ENCODE measurements around the gene NUDT19. TPM values are rescaled to one million over a fixed set of nuclear protein-coding genes. Genes with fewer than 3 reads are reported as not detected.
"Not testable (repeated sequence)": the region's sequence is repeated elsewhere in the genome, so short reads cannot be mapped to it uniquely, and the experiment has no call there.

NUDT19 gene
- total RNA-seq, 3 donors from 2014 or later (not counting 1 experiment from before 2014, with no cell fraction given) = 6.4 to 9.6 (median 8.2) TPM

- Histone ChIP-seq H3K9me3 (ENCODE audit: control insufficient read depth, insufficient read depth, low read length) (no peaks in the 10 kb centered on the region), H3K4me1 (ENCODE audit: control insufficient read depth, insufficient read depth, low read length) (no peaks in the 10 kb centered on the region), H3K27me3 (ENCODE audit: control insufficient read depth, insufficient read depth, low read length) (no peaks in the 10 kb centered on the region), H3K4me3 (ENCODE audit: low read length) (no peak overlapping the region), H3K36me3 (ENCODE audit: control insufficient read depth, insufficient read depth, low read length) (peaks cover 22% of the 10 kb centered on the region), H3K27ac (ENCODE audit: low read length) (no peak overlapping the region)
- ATAC-seq (no peak), DNase-seq (no peak)
- WGBS (ENCODE audit: insufficient coverage) = 97% methylated on average over 6 of the region's 6 CpGs
- Mint-ChIP-seq H3K4me1 (peaks cover 12 to 14% of the 10 kb centered on the region in 2 donors), H3K27ac (no peak overlapping the region), H3K9me3 (no peaks in the 10 kb centered on the region), H3K27me3 (ENCODE audit: low read depth in 2 of 2) (no peaks in the 10 kb centered on the region), H3K36me3 (no peaks in the 10 kb centered on the region), H3K4me3 (no peak overlapping the region)
- intact Hi-C loops (cut with micrococcal nuclease) = no loop called here
- TF ChIP-seq CTCF (IDR thresholded peaks at IDR 0.05) = no peak
Measured at GRCh38 chr19:32711747-32712146, 20.1 kb downstream of the NUDT19 start.

- WGBS (ENCODE audit: insufficient coverage) = 98% methylated on average over 7 of the region's 7 CpGs
- peaks cover 15% of the 10 kb centered on the region for H3K36me3 ChIP-seq (ENCODE audit: control insufficient read depth, insufficient read depth, low read length)
Measured at GRCh38 chr19:32716203-32716602, 24.6 kb downstream of the NUDT19 start.

GRCh38 chr19:32717496-32717895 lies 25.9 kb downstream of the NUDT19 start:
- no peak for TF ChIP-seq CTCF (IDR thresholded peaks at IDR 0.05)
- no peaks in the 10 kb centered on the region for H3K9me3 Mint-ChIP-seq
- WGBS (ENCODE audit: insufficient coverage) = 98% methylated on average over 5 of the region's 5 CpGs
- Histone ChIP-seq H3K27ac (ENCODE audit: low read length) (no peak overlapping the region), H3K4me1 (ENCODE audit: control insufficient read depth, insufficient read depth, low read length) (no peaks in the 10 kb centered on the region), H3K27me3 (ENCODE audit: control insufficient read depth, insufficient read depth, low read length) (no peaks in the 10 kb centered on the region), H3K9me3 (ENCODE audit: control insufficient read depth, insufficient read depth, low read length) (no peaks in the 10 kb centered on the region), H3K36me3 (ENCODE audit: control insufficient read depth, insufficient read depth, low read length) (peaks cover 9% of the 10 kb centered on the region), H3K4me3 (ENCODE audit: low read length) (no peak overlapping the region)
- no peaks in the 10 kb centered on the region for H3K27me3 Mint-ChIP-seq (ENCODE audit: low read depth in 2 of 2)
- no peak for ATAC-seq
- no peak overlapping the region for H3K4me3 Mint-ChIP-seq
- H3K4me1 Mint-ChIP-seq = peaks cover 0 to 4% of the 10 kb centered on the region in 2 donors
- H3K36me3 Mint-ChIP-seq = no peaks in the 10 kb centered on the region
- intact Hi-C loops (cut with micrococcal nuclease) = no loop called here
- no peak overlapping the region for H3K27ac Mint-ChIP-seq
- no peak for DNase-seq

More at GRCh38 chr19:32716203-32716602, 24.6 kb downstream of the NUDT19 start:
- H3K27ac ChIP-seq (ENCODE audit: low read length); H3K4me3 ChIP-seq (ENCODE audit: low read length); intact Hi-C loops (cut with micrococcal nuclease); DNase-seq; H3K36me3 Mint-ChIP-seq; H3K27me3 Mint-ChIP-seq (ENCODE audit: low read depth in 2 of 2); H3K4me1 ChIP-seq (ENCODE audit: control insufficient read depth, insufficient read depth, low read length); H3K27ac Mint-ChIP-seq; H3K4me3 Mint-ChIP-seq; H3K4me1 Mint-ChIP-seq; H3K9me3 ChIP-seq (ENCODE audit: control insufficient read depth, insufficient read depth, low read length); H3K27me3 ChIP-seq (ENCODE audit: control insufficient read depth, insufficient read depth, low read length); ATAC-seq; H3K9me3 Mint-ChIP-seq: not testable (repeated sequence)

GRCh38 chr19:32718286-32718685 lies 26.7 kb downstream of the NUDT19 start:
- intact Hi-C loops (cut with micrococcal nuclease) = no loop called here
- Mint-ChIP-seq H3K4me3 (no peak overlapping the region), H3K27me3 (ENCODE audit: low read depth in 2 of 2) (no peaks in the 10 kb centered on the region), H3K27ac (peak overlapping the region in 1 of 2 donors; percentile 18), H3K4me1 (peaks cover 0 to 4% of the 10 kb centered on the region in 2 donors), H3K9me3 (no peaks in the 10 kb centered on the region), H3K36me3 (no peaks in the 10 kb centered on the region)
- TF ChIP-seq CTCF (IDR thresholded peaks at IDR 0.05) = no peak
- ATAC-seq = no peak
- H3K9me3 ChIP-seq (ENCODE audit: control insufficient read depth, insufficient read depth, low read length) = no peaks in the 10 kb centered on the region
- WGBS (ENCODE audit: insufficient coverage) = 97% methylated on average over 7 of the region's 7 CpGs
- H3K4me3 ChIP-seq (ENCODE audit: low read length) = no peak overlapping the region
- H3K4me1 ChIP-seq (ENCODE audit: control insufficient read depth, insufficient read depth, low read length) = no peaks in the 10 kb centered on the region
- DNase-seq = no peak
- no peak overlapping the region for H3K27ac ChIP-seq (ENCODE audit: low read length)
- peaks cover 8% of the 10 kb centered on the region for H3K36me3 ChIP-seq (ENCODE audit: control insufficient read depth, insufficient read depth, low read length)
- H3K27me3 ChIP-seq (ENCODE audit: control insufficient read depth, insufficient read depth, low read length) = no peaks in the 10 kb centered on the region
